ENCODE measurements around the gene MXRA7. TPM values are rescaled to one million over a fixed set of nuclear protein-coding genes. Genes with fewer than 3 reads are reported as not detected.

The MXRA7 gene
- total and polyA plus RNA-seq, 2 of the 4 experiments (the other 2 are of a cell fraction), result 168 to 231 TPM

DNA sequence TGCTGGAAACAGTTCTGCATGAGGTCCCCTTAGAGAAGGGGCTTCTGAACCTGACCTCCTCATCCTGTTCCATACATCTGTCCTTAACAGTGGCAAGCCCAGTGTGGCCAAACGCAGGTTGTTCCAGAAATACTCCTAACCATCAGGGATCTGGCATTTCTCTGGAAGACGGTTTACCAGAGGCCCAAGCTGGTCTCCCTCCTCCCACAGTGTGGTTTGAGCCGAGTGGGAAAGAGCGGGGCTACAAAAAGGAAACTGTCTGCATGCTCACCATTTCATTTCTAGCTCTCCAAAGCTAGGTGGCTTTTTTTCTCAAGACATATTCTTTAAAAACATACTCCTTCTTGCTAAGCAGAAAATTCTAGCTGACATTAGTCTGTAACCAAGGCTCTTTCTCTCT is 6.0 kb downstream of the MXRA7 start:
- no peak overlapping the region for H4K91ac ChIP-seq (ENCODE audit: insufficient read depth, low read depth, low read length)
- no peak overlapping the region for H2AK9ac ChIP-seq (replicated peaks; ENCODE audit: low read depth, low read length, poor library complexity)
- no peak overlapping the region for H3K9ac ChIP-seq (ENCODE audit: low read depth, low read length)
- ATAC-seq (ENCODE audit: low read depth) (no peak), DNase-seq (no peak)
- no peak overlapping the region for H3K27ac ChIP-seq (ENCODE audit: insufficient read depth, low read length)
- no peak overlapping the region for H2BK120ac ChIP-seq (ENCODE audit: low read depth, low read length)
- no peak overlapping the region for H2BK20ac ChIP-seq (ENCODE audit: low read depth, low read length)
- no peak for TF ChIP-seq NFE2L2 (IDR thresholded peaks at IDR 0.05; ENCODE audit: low read depth, low read length)
- no peak for TF ChIP-seq RFX5 (IDR thresholded peaks at IDR 0.05; ENCODE audit: low read depth, low read length)
- no peak for TF ChIP-seq RAD21 (IDR thresholded peaks at IDR 0.05; ENCODE audit: low read length)
- TF ChIP-seq BHLHE40 (IDR thresholded peaks at IDR 0.05; ENCODE audit: low read depth, low read length), result no peak
- TF ChIP-seq, protein P1, sequence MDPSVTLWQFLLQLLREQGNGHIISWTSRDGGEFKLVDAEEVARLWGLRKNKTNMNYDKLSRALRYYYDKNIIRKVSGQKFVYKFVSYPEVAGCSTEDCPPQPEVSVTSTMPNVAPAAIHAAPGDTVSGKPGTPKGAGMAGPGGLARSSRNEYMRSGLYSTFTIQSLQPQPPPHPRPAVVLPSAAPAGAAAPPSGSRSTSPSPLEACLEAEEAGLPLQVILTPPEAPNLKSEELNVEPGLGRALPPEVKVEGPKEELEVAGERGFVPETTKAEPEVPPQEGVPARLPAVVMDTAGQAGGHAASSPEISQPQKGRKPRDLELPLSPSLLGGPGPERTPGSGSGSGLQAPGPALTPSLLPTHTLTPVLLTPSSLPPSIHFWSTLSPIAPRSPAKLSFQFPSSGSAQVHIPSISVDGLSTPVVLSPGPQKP (IDR thresholded peaks at IDR 0.05; ENCODE audit: borderline replicate concordance, low read depth, low read length), result no peak
- TF ChIP-seq, protein P2, sequence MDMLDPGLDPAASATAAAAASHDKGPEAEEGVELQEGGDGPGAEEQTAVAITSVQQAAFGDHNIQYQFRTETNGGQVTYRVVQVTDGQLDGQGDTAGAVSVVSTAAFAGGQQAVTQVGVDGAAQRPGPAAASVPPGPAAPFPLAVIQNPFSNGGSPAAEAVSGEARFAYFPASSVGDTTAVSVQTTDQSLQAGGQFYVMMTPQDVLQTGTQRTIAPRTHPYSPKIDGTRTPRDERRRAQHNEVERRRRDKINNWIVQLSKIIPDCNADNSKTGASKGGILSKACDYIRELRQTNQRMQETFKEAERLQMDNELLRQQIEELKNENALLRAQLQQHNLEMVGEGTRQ (IDR thresholded peaks at IDR 0.05; ENCODE audit: low read depth, low read length), result no peak
- no peak for TF ChIP-seq SMC3 (IDR thresholded peaks at IDR 0.05; ENCODE audit: low read depth, low read length)
- no peak overlapping the region for H2AFZ ChIP-seq (replicated peaks; ENCODE audit: low read length, poor library complexity)
- no TSS peak for BruUV-seq (replicated peaks)
- no peak overlapping the region for H4K8ac ChIP-seq (ENCODE audit: low read depth in 2 of 2, low read length in 2 of 2)
- no peak overlapping the region for H4K5ac ChIP-seq (ENCODE audit: low read depth, low read length)
- in situ Hi-C loops (cut with MboI; ENCODE audit: low sequenced_read_pairs), result no loop called here
- H3K79me1 ChIP-seq (ENCODE audit: low read depth in 1 of 2, low read length in 2 of 2), result peaks cover 4 to 89% of the 10 kb centered on the region in 2 experiments; a peak in 3 of 4 replicates
- ChIA-PET CTCF (no interaction called here), POLR2A (ENCODE audit: unreplicated experiment) (no interaction called here)
- no peak overlapping the region for H2BK5ac ChIP-seq (ENCODE audit: low read depth, low read length, poor library complexity, severe bottlenecking)
- dilution Hi-C loops (cut with HindIII; ENCODE audit: low sequenced_read_pairs, unreplicated experiment), result no loop called here
- no peak overlapping the region for H3K4me3 ChIP-seq (ENCODE audit: insufficient read depth, low read depth, low read length)
- H3K4me2 ChIP-seq (ENCODE audit: low read depth, low read length), result no peak overlapping the region
- H3K4ac ChIP-seq (ENCODE audit: low read depth, low read length), result no peak overlapping the region
- intact Hi-C loops (cut with micrococcal nuclease), result no loop called here
- no peak overlapping the region for H3K18ac ChIP-seq (ENCODE audit: low read depth, low read length)
- H3K9me3 ChIP-seq (ENCODE audit: control insufficient read depth, insufficient read depth, low read length), result no peaks in the 10 kb centered on the region
- peaks cover 41% of the 10 kb centered on the region for H3K9me1 ChIP-seq (ENCODE audit: insufficient read depth, low read length)
- H4K20me1 ChIP-seq (ENCODE audit: insufficient read depth, low read length), result peaks cover 94% of the 10 kb centered on the region
- H2AK5ac ChIP-seq (ENCODE audit: low read depth, low read length), result no peak overlapping the region
- H3K4me1 ChIP-seq (ENCODE audit: control insufficient read depth, insufficient read depth, low read length), result peaks cover 40% of the 10 kb centered on the region
- no peak overlapping the region for H3K56ac ChIP-seq (ENCODE audit: extremely low read depth, insufficient read depth, low read length)
- no peak overlapping the region for H2BK15ac ChIP-seq (ENCODE audit: low read depth, low read length)
- no peak overlapping the region for H3K23ac ChIP-seq (ENCODE audit: low read depth, low read length)
- no peak overlapping the region for H3K14ac ChIP-seq (replicated peaks; ENCODE audit: low read depth, low read length)
- H3K36me3 ChIP-seq (ENCODE audit: control insufficient read depth, insufficient read depth, low read length), result peaks cover 7% of the 10 kb centered on the region
- no peaks in the 10 kb centered on the region for H3K27me3 ChIP-seq (ENCODE audit: control insufficient read depth, insufficient read depth, low read length)
- 72% methylated on average over 3 of the region's 4 CpGs; no CpG with 5 or more reads in 1 of the 2 experiments for WGBS, 2 experiments (ENCODE audit: extremely low coverage in 2 of 2, insufficient read length in 1 of 2)

All from IMR-90 (cell line).